Endometrium (tissue), 2 donors: ENCODE measurements around the gene PDCD1.
"Not testable (repeated sequence)": the region's sequence is repeated elsewhere in the genome, so short reads cannot be mapped to it uniquely, and the experiment has no call there.

Experiments
- FAIRE-seq: peaks from 2 replicates; lab custom pipeline; 2012; peaks lifted over from hg19 to GRCh38; lab: Jason Lieb, UNC
- donor health status: control.
- donor health status: control.

The PDCD1 gene

GRCh38 chr2:241877989-241878970, 19.6 kb upstream of the PDCD1 start:
- no peak for FAIRE-seq

GRCh38 chr2:241877197-241877685, 18.5 kb upstream of the PDCD1 start:
- no peak for FAIRE-seq

GRCh38 chr2:241876528-241877196, 18.0 kb upstream of the PDCD1 start:
- FAIRE-seq, result no peak

GRCh38 chr2:241875754-241876527, 17.2 kb upstream of the PDCD1 start:
- FAIRE-seq, result not testable (repeated sequence)

GRCh38 chr2:241874277-241874925, 15.7 kb upstream of the PDCD1 start:
- FAIRE-seq, result no peak

- FAIRE-seq, result no peak
These were observed 15.1 kb upstream of the PDCD1 start for GRCh38 chr2:241873803-241874110.

GRCh38 chr2:241873081-241873802, 14.5 kb upstream of the PDCD1 start:
- no peak for FAIRE-seq

GRCh38 chr2:241872313-241872642, 13.6 kb upstream of the PDCD1 start:
- FAIRE-seq, result no peak

GRCh38 chr2:241871538-241872312, 13.0 kb upstream of the PDCD1 start:
- no peak for FAIRE-seq

GRCh38 chr2:241870611-241871537, 12.2 kb upstream of the PDCD1 start:
- no peak for FAIRE-seq

- FAIRE-seq, result no peak
These were observed 11.4 kb upstream of the PDCD1 start for GRCh38 chr2:241870081-241870541.

GRCh38 chr2:241869087-241869961, 10.6 kb upstream of the PDCD1 start, which contains the start of gene RTP5:
RTP5 (plus strand) TSS chr2:241869729; CDS start chr2:241869757, 28 bp downstream.
- FAIRE-seq, result no peak

GRCh38 chr2:241868661-241869081, 10.0 kb upstream of the PDCD1 start:
- FAIRE-seq, result no peak

GRCh38 chr2:241867776-241868420, 9.2 kb upstream of the PDCD1 start:
- no peak for FAIRE-seq

- no peak for FAIRE-seq
These were observed 8.3 kb upstream of the PDCD1 start for GRCh38 chr2:241866790-241867645.

GRCh38 chr2:241865957-241866789, 7.5 kb upstream of the PDCD1 start:
- no peak for FAIRE-seq
